Measurements from ENCODE around the gene RHPN2. TPM values are rescaled to one million over a fixed set of nuclear protein-coding genes. Genes with fewer than 3 reads are reported as not detected.

RHPN2 gene
- total and polyA plus RNA-seq, 10 donors: 1.2 to 5.3 (median 2.6) TPM

- H3K4me3 ChIP-seq: no peak overlapping the region
- intact Hi-C loops (cut with DNase I; ENCODE audit: low total_unique reads): no loop called here
- no peaks in the 10 kb centered on the region for H3K9me3 ChIP-seq
- H3K4me1 ChIP-seq: peaks cover 0 to 29% (median 25%) of the 10 kb centered on the region in 6 donors
- DNase-seq: no peak
- H3K36me3 ChIP-seq: no peaks in the 10 kb centered on the region
- H3K27me3 ChIP-seq (replicated peaks in 1 of 7): peaks cover 0 to 50% (median 35%) of the 10 kb centered on the region in 7 donors
- H3K27ac ChIP-seq: no peak overlapping the region
- TF ChIP-seq POLR2A (IDR thresholded peaks at IDR 0.05): no peak
- TF ChIP-seq, protein P1, sequence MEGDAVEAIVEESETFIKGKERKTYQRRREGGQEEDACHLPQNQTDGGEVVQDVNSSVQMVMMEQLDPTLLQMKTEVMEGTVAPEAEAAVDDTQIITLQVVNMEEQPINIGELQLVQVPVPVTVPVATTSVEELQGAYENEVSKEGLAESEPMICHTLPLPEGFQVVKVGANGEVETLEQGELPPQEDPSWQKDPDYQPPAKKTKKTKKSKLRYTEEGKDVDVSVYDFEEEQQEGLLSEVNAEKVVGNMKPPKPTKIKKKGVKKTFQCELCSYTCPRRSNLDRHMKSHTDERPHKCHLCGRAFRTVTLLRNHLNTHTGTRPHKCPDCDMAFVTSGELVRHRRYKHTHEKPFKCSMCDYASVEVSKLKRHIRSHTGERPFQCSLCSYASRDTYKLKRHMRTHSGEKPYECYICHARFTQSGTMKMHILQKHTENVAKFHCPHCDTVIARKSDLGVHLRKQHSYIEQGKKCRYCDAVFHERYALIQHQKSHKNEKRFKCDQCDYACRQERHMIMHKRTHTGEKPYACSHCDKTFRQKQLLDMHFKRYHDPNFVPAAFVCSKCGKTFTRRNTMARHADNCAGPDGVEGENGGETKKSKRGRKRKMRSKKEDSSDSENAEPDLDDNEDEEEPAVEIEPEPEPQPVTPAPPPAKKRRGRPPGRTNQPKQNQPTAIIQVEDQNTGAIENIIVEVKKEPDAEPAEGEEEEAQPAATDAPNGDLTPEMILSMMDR (IDR thresholded peaks at IDR 0.05 in 8 of 11, conservative IDR thresholded peaks at IDR 0.05 in 3 of 11): no peak
- TF ChIP-seq POLR2AphosphoS5 (IDR thresholded peaks at IDR 0.05): no peak
- 73 to 87% (median 78%) methylated on average over 7 to 8 of the region's 8 CpGs for WGBS, 5 donors
These were observed 2.4 kb upstream of the RHPN2 start for GRCh38 chr19:33067121-33067520.

DNA sequence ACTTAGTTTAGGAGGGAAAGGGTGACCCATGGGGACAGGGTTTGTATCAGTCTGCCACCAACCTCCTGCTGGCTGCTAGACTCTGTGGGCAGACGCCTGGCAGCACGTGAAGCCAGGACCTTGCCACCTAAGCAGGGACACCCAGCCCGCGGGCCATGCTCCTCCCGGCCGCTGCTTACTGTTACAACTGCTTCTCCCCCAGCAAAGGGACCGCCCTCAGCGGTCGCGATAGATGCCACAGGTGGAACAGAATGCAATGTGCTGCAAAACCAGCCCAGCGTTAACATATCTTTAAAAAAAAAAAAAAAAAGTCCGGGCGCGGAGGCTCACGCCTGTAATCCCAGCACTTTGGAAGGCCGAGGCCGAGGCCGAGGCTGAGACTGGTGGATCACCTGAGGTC is 1.9 kb upstream of the RHPN2 start:
- intact Hi-C loops (cut with DNase I; ENCODE audit: low total_unique reads): no loop called here
- H3K27me3 ChIP-seq (replicated peaks in 1 of 7): peaks cover 0 to 53% (median 37%) of the 10 kb centered on the region in 7 donors
- H3K4me3 ChIP-seq: no peak overlapping the region
- WGBS, 5 donors: 84 to 92% (median 88%) methylated on average over 18 of the region's 18 CpGs
- no peak overlapping the region for H3K27ac ChIP-seq
- no peak for TF ChIP-seq POLR2AphosphoS5 (IDR thresholded peaks at IDR 0.05)
- no peak for TF ChIP-seq POLR2A (IDR thresholded peaks at IDR 0.05)
- TF ChIP-seq, protein P1 (IDR thresholded peaks at IDR 0.05 in 8 of 11, conservative IDR thresholded peaks at IDR 0.05 in 3 of 11): no peak
- H3K9me3 ChIP-seq: no peaks in the 10 kb centered on the region
- DNase-seq: no peak
- peaks cover 0 to 29% (median 25%) of the 10 kb centered on the region in 6 donors for H3K4me1 ChIP-seq
- H3K36me3 ChIP-seq: no peaks in the 10 kb centered on the region

DNA sequence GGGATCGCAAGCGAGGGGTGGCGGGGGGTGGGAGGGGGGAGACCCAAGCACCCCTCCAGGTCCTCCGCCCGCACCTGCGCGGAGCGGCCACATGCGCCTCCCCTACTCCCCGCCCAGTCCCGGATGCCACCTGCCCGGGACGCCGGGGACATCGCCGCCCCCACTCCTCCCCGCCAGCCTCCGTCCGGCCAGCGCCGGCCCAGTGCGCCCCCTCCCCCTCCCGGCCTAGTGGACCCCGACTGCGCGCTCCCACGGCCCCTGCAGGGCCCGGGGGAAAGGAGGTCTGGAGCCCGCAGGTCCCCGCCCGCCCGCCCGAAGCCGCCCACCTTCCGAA is 263 bp downstream of the RHPN2 start:
- H3K27me3 ChIP-seq (replicated peaks in 1 of 7): peaks cover 0 to 65% (median 37%) of the 10 kb centered on the region in 7 donors
- 0 to 2% (median 1%) methylated on average over 4 to 35 of the region's 35 CpGs for WGBS, 5 donors
- peaks cover 0 to 29% (median 25%) of the 10 kb centered on the region in 6 donors for H3K4me1 ChIP-seq
- H3K27ac ChIP-seq: peak overlapping the region in 3 of 8 donors; percentile 21 to 52 (median 46)
- TF ChIP-seq, protein P1 (IDR thresholded peaks at IDR 0.05 in 8 of 11, conservative IDR thresholded peaks at IDR 0.05 in 3 of 11): no peak
- TF ChIP-seq POLR2AphosphoS5 (IDR thresholded peaks at IDR 0.05) (no peak), POLR2A (IDR thresholded peaks at IDR 0.05) (no peak)
- H3K36me3 ChIP-seq: no peaks in the 10 kb centered on the region
- no peaks in the 10 kb centered on the region for H3K9me3 ChIP-seq
- H3K4me3 ChIP-seq: peak overlapping the region; percentile 45 to 82 (median 53)
- peak; percentile 82 for DNase-seq
- intact Hi-C loops (cut with DNase I; ENCODE audit: low total_unique reads): no loop called here

- TF ChIP-seq POLR2AphosphoS5 (IDR thresholded peaks at IDR 0.05): no peak
- TF ChIP-seq, protein P1 (IDR thresholded peaks at IDR 0.05 in 8 of 11, conservative IDR thresholded peaks at IDR 0.05 in 3 of 11): no peak
- no peak for TF ChIP-seq POLR2A (IDR thresholded peaks at IDR 0.05)
- H3K4me3 ChIP-seq: peak overlapping the region; percentile 45 to 82 (median 53)
- H3K4me1 ChIP-seq: peaks cover 0 to 29% (median 25%) of the 10 kb centered on the region in 6 donors
- no peak for DNase-seq
- no peaks in the 10 kb centered on the region for H3K36me3 ChIP-seq
- H3K9me3 ChIP-seq: no peaks in the 10 kb centered on the region
- H3K27ac ChIP-seq: peak overlapping the region in 1 of 8 donors; percentile 52
- intact Hi-C loops (cut with DNase I; ENCODE audit: low total_unique reads): no loop called here
- peaks cover 0 to 65% (median 37%) of the 10 kb centered on the region in 7 donors for H3K27me3 ChIP-seq (replicated peaks in 1 of 7)
- 8 to 13% (median 11%) methylated on average over 21 to 56 of the region's 56 CpGs for WGBS, 5 donors
These were observed 783 bp downstream of the RHPN2 start for GRCh38 chr19:33063753-33064457.

All from spleen (tissue), 11 donors.